NCI-H1105 (cell line): ENCODE results near the gene BAZ2B.
"Not testable (repeated sequence)": the region's sequence is repeated elsewhere in the genome, so short reads cannot be mapped to it uniquely, and the experiment has no call there.

ENCODE experiments used
- DNase-seq: peaks from one replicate; lab custom pipeline; 2025; lab: John Stamatoyannopoulos, UW

BAZ2B gene

DNA sequence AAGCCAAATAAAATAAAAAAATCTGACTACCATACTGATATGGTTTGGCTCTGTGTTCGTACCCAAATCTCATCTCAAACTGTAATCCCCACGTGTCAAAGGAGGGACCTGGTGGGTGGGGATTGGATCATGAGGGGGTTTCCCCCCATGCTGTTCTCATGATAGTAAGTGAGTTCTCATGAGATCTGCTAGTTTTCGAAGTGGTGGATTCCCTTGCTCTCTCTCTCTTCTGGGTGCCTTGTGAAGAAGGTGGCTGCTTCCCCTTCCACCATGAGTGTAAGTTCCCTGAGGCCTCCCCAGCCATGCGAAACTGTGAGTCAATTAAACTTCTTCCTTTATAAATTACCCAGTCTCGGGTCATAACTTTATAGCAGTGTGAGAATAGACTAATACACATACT, 206.1 kb downstream of the BAZ2B start:
- DNase-seq = no peak

- no peak for DNase-seq
These were observed 207.1 kb downstream of the BAZ2B start for GRCh38 chr2:159409116-159409800.

GRCh38 chr2:159402790-159403189, 213.6 kb downstream of the BAZ2B start:
- no peak for DNase-seq

- DNase-seq = not testable (repeated sequence)
These were observed 214.2 kb downstream of the BAZ2B start for GRCh38 chr2:159402160-159402559.

DNA sequence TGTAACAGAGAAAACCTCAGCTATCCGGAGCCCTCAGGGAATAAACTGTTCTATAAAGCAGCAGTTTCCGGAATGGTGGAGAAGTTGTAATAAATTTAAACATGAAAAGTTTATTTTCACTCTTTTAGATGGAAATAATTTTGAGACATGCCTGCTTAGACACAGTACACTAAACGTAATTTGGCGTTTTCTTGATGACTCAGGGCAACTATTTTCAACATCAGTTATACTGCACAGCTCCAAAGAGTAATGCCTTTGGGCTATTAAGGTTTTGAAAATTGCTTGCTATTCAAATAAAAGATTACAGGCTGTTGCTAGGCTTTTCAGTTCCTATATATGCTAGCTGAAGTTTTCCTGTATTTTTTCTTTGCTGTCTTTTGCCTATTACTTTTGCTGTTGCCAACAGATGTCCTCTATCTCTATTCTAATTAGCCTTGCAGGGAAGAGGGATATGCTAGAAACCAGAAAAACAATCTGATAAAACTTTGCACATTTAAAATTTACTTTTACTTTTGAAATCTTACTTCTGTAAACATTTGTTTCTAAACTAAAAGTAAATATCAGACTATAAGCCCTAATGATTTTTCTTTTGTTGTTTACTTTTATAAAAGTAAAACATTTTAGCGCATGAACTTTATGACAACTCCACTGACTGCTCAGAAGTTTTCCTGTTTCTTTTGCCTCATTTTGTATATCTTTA, 216.5 kb downstream of the BAZ2B start:
- DNase-seq = no peak

GRCh38 chr2:159396799-159397198, 219.5 kb downstream of the BAZ2B start:
- no peak for DNase-seq

GRCh38 chr2:159382447-159383028, 233.8 kb downstream of the BAZ2B start:
- DNase-seq = no peak

DNA sequence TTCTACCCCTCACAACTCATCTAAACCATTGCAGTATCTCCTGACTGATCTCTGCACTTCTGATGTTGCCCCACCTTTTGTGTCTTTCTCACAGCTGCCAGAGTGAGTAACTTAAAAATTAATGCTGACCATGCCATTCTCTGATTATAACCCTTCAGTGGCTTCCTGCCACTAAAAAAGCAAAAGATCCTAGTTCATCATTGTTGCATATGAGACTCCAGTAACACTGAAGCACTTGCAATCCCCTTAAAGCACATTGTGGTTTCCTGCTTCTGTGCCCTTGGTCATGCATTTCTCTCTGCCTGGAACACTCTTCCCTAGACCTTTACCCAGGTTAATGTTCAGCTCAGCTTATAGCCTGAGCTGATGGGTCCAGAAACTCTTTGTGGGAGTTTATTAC, 234.8 kb downstream of the BAZ2B start:
- DNase-seq = no peak

- no peak for DNase-seq
These were observed 235.6 kb downstream of the BAZ2B start for GRCh38 chr2:159380685-159381239.

DNA sequence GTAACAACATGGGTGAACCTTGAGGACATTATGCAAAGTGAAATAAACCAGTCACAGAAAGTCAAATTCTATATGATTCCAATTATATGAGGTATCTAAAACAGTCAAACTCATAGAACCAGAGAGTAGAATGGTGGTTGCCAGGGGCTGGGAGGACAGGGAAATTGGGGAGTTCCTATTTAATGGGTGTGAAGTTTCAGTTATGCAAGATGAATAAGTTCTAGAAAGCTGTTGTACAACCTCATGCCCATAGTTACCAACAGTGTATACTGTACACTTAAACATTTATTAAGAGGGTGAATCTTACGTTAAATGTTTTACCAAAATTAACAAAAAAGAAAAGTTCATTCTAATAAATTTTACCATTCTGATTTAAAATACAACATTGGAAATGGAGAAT, 237.2 kb downstream of the BAZ2B start:
- no peak for DNase-seq

DNA sequence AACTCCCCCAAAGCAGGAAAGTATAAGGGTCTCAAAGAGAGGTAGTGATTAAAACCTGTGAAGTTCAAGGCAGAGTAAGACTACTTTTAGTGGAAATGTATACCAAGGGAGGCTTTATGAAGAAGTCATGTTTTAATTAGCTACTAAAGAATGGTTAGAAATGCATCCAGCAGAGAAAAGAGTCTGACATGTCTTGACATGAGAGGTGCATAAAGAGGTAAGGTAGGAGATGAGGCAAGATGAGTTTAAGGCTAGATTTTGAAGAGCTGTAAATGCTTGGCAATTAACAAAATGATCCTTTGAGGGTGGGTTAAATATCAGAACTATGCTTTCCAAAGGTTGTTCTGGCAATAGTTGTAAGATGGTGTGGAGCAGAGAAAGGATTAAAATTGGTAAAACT, 241.1 kb downstream of the BAZ2B start:
- no peak for DNase-seq

- no peak for DNase-seq
These were observed 244.8 kb downstream of the BAZ2B start for GRCh38 chr2:159371506-159371905.

DNA sequence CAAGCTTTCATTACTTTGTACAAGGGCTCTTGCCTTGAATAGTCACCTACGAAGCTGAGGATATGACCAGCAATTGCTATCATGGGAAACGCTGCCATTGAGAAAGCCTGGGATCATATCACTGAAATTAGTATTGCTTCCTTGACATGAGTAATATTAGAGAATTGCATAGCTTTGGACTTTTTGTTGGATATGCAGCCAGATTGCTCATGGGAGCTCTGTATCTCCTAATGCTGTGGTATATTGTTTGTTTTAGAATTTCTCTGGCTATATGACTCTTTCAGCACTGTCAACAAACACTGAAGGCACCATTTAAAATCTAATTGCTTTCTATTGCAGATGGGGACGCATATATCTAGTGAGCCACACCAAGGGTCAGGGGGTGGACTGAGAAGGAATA, 249.8 kb downstream of the BAZ2B start:
- DNase-seq = no peak

DNA sequence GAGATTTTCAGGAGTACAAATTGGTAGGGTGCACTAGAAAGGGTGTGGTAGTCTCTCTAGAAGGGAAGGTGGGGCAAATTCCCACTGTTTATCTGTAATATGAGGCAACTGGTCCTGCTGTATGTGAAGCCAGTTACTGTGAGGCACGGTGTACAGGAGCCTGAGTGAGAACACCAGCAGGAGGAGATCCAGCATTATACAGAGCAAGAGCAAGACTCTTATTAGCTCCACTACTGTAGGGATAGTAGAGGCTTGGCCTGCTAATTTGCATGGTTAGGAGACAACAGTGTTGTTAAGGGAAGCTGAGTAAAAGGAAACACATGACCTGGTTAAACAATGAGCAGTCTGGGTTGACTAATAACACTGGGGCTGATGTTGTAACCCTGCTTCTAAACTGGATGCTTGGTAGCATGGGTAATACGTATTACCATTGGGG, 253.5 kb downstream of the BAZ2B start:
- DNase-seq = no peak

DNA sequence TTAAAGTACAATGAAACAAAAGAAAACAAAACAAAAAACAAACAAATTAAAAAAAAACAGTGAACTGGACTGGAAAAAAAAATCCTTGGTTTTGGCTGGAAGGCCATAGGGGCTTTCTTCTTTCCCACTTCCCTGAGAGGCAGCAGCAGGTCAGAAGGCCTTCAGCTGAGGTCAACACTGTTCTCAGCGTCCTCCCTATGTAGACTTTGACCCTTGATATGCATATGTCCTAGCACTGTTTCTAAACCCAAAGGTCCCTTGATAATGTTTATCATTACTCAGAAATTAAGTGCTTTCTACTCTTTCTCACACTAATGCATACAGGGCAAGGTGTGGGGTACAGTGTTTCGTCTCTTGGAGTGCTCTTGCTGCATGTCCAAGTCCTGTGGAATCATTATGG, 254.3 kb downstream of the BAZ2B start:
- no peak for DNase-seq

- DNase-seq = not testable (repeated sequence)
These were observed 254.7 kb downstream of the BAZ2B start for GRCh38 chr2:159361603-159362002.

DNA sequence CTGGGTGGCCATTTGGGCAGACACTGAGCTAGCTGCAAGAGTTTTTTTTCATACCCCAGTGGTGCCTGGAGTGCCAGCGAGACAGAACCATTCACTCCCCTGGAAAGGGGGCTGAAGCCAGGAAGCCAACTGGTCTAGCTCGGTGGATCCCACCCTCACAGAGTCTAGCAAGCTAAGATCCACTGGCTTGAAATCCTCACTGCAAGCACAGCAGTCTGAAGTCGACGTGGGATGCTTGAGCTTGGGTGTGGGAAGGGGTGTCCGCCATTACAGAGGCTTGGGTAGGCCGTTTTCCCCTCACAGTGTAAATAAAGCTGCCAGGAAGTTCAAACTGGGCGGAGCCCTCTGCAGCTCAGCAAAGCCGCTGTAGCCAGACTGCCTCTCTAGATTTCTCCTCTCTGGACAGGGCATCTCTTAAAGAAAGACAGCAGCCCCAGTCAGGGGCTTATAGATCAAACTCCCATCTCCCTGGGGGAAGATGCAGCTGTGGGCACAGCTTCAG, 260.2 kb downstream of the BAZ2B start:
- no peak for DNase-seq

DNA sequence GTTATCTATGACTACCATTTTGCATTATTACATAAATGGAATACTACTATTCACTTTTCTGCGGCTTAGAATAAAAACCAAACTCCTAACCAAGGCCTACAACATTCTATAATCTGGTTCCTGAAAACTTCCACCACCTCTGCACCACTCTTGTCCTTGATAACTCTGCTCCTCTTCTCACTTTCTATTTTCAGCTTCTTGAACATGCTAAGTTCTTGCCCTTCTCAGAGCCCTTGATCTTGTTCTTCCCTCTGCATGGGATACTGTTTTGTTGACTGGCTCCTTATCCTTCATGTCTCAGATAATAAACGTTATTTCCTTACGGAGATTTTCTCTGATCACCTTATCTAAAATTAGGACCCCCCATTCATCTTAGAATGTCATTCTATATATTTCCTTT, 264.4 kb downstream of the BAZ2B start:
- DNase-seq = no peak

GRCh38 chr2:159349674-159350299, 266.6 kb downstream of the BAZ2B start:
- DNase-seq = no peak

DNA sequence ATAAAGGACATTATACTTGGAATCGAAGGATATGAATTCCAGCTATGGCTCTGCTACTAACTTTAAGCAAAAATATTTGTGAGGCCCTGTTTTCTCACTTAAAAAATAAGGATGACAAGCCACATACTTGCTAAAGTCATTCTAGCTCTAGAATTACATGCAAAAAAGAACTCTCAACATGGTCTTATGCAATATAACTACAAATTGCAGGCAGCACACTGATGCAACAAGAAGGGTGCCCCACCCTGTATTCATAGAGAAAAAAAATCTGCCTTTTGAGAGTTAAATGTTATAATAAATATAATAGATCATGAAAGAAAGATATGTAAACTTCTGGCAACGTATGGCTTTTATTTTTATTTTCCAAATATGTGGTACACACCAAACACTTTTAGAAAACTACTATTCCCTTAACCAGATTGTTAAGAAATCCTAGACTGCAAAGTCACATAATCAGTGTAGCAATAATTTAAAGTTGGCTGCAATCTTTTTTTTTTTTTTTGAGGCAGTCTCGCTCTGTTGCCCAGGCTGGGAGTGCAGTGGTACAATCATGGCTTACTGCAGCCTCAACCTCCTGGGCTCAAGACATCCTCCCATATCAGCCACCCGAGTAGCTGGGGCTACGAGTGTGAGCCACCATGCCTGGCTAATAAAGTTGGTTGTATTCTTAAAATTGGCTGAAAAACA, 289.6 kb downstream of the BAZ2B start:
- no peak for DNase-seq

DNA sequence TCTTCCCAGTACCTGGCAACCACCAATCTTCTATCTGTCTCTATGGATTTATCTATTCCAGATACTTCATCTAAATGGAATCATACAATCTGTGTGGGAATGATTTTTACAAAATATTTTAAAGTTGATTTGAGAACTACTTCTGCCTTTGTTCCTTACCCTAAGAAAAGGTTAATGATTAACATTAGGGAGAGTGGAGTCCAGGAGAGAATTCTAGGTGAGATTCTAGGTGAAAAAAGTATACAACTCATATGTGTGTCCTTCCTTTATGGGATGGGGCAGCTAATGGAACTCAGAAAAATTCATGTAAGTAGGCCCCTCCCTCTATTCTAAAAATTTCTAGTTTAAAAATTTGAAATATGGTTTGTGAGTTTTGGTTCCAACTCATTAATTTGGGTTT, 293.9 kb downstream of the BAZ2B start:
- no peak for DNase-seq
